H1 (cell line): ENCODE data around the gene SHMT2. TPM values are rescaled to one million over a fixed set of nuclear protein-coding genes. Genes with fewer than 3 reads are reported as not detected.

Experiments used
- BACH1 ChIP-seq: IDR thresholded peaks from 2 replicates; pipeline ENCODE4 v1.6.1; 2012; ENCODE audit warnings: low read length, improper control_type of control experiment
- EZH2 ChIP-seq: fragments of 200-600 bp; sonication (generic); IDR thresholded peaks from 2 replicates; pipeline ENCODE4 v1.7.1; 2012; ENCODE audit warnings: low read depth, mild to moderate bottlenecking, moderate library complexity, low read length, inconsistent platforms; ENCODE audit not compliant: severe bottlenecking
- KDM1A ChIP-seq: fragments of 200-600, 300-600 bp; sonication (generic); IDR thresholded peaks from 2 replicates; pipeline ENCODE4 v1.7.1; 2016; ENCODE audit warnings: mild to moderate bottlenecking, low read length, borderline replicate concordance
- SIRT6 ChIP-seq: IDR thresholded peaks from one replicate; pipeline ENCODE4 v1.7.1; 2012; ENCODE audit warnings: low read length, inconsistent platforms
- USF2 ChIP-seq: IDR thresholded peaks from 2 replicates; pipeline ENCODE4 v1.6.1; 2011; ENCODE audit warnings: low read length, improper control_type of control experiment
- polyA plus RNA-seq, 7 experiments: library from polyadenylated mRNA; depleted of rRNA in 3 of 7; stranded (reverse) in 5 of 7; unstranded in 2 of 7; fragments of >200 nt in 5 of 7; fragments of 200-250 nt in 2 of 7; gene quantifications; 1 replicate in 5 of 7; 2 replicates in 1 of 7; 4 replicates in 1 of 7; pipeline versions ENCODE4 v1.2.1 to v1.2.3, GENCODE V29; 2011 to 2013; ENCODE audit warnings: missing spikeins in 2 of 7, mixed read lengths in 2 of 7
- total RNA-seq: library from RNA; stranded (reverse); fragmentation: NEBNext Ultra II Directional; extraction: Animal tissue kit (Norgen Biotek cat#: 25700); gene quantifications from 2 replicates; pipeline ENCODE4 v1.2.1, GENCODE V29; 2021
- TF ChIP-seq, protein P1 (sequence below), 3 experiments: IDR thresholded peaks; 1 replicate in 2 of 3; 2 replicates in 1 of 3; pipeline versions ENCODE4 v1.5.1 to v1.6.1; 2011; ENCODE audit warnings: low read length in 3 of 3, mild to moderate bottlenecking in 3 of 3, inconsistent platforms in 2 of 3, low read depth in 1 of 3, moderate library complexity in 1 of 3; ENCODE audit not compliant: insufficient read depth in 1 of 3; ENCODE audit errors: control extremely low read depth in 1 of 3

The SHMT2 gene
- total and polyA plus RNA-seq, 2 of the 8 experiments (the other 6 are each of a cell fraction or from before 2014, with no cell fraction given): 274 to 520 TPM

DNA sequence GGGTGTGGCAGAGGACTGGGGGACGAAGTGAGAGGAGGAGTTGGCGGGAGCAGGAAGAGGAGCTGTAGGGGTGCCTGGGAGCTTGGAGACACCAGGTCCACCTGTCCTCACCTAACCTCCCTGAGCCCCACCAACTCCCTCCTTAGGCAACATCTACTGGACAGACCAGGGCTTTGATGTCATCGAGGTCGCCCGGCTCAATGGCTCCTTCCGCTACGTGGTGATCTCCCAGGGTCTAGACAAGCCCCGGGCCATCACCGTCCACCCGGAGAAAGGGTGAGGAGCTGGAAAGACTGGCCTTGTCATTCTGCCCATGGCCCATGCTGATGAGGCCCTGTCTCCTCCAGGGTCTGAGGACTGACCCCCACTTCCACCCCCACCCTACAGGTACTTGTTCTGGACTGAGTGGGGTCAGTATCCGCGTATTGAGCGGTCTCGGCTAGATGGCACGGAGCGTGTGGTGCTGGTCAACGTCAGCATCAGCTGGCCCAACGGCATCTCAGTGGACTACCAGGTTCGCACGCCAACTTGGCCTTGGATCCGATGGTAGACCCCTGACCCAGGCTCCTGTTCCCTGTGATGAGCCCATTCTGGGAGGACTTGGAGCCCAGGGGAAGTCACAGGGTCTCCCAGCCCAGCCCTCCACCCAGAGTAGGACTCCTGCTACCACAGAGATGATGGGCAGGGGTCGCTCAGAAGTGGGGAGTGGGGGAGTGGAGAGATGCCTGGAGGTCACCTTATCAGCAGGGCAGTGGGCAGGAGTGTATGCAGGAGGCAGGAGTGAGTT, 45.4 kb upstream of the SHMT2 start (continued):
- TF ChIP-seq SIRT6: no peak
- no peak for TF ChIP-seq USF2
- TF ChIP-seq, protein P1, sequence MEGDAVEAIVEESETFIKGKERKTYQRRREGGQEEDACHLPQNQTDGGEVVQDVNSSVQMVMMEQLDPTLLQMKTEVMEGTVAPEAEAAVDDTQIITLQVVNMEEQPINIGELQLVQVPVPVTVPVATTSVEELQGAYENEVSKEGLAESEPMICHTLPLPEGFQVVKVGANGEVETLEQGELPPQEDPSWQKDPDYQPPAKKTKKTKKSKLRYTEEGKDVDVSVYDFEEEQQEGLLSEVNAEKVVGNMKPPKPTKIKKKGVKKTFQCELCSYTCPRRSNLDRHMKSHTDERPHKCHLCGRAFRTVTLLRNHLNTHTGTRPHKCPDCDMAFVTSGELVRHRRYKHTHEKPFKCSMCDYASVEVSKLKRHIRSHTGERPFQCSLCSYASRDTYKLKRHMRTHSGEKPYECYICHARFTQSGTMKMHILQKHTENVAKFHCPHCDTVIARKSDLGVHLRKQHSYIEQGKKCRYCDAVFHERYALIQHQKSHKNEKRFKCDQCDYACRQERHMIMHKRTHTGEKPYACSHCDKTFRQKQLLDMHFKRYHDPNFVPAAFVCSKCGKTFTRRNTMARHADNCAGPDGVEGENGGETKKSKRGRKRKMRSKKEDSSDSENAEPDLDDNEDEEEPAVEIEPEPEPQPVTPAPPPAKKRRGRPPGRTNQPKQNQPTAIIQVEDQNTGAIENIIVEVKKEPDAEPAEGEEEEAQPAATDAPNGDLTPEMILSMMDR (IDR thresholded peaks at IDR 0.05; ENCODE audit: control extremely low read depth in 1 of 3, insufficient read depth in 1 of 3, low read depth in 1 of 3, low read length in 3 of 3): no peak
- no peak for TF ChIP-seq KDM1A
- no peak for TF ChIP-seq EZH2
- TF ChIP-seq BACH1: no peak
